Left ventricle myocardium inferior (tissue), 1 donor: ENCODE results near the gene ZNF469. TPM values are rescaled to one million over a fixed set of nuclear protein-coding genes. Genes with fewer than 3 reads are reported as not detected.

ENCODE experiments used
- DNase-seq: peaks from one replicate; pipeline ENCODE4 v3.0.0-alpha.2; 2020
- H3K27ac ChIP-seq: fragments of 200-600 bp; replicated peaks from 2 replicates; pipeline ENCODE4 v1.8.0; 2021
- H3K27me3 ChIP-seq: fragments of 200-600 bp; 2 replicates; pipeline ENCODE4 v1.8.0; 2021; ENCODE audit warnings: low read depth
- H3K36me3 ChIP-seq: fragments of 200-600 bp; 2 replicates; pipeline ENCODE4 v1.8.0; 2021
- H3K4me1 ChIP-seq: fragments of 200-600 bp; 2 replicates; pipeline ENCODE4 v1.8.0; 2021
- H3K4me3 ChIP-seq: fragments of 200-600 bp; 2 replicates; pipeline ENCODE4 v1.8.0; 2021; ENCODE audit warnings: mild to moderate bottlenecking, moderate library complexity
- H3K9me3 ChIP-seq: fragments of 200-600 bp; replicated peaks from 2 replicates; pipeline ENCODE4 v1.8.0; 2021
- CTCF ChIP-seq: fragments of 200-600 bp; IDR thresholded peaks from 2 replicates; pipeline ENCODE4 v1.8.0; 2021; ENCODE audit warnings: antibody characterized with exemption, mild to moderate bottlenecking, borderline replicate concordance
- intact Hi-C: fragments of 100-400 bp; cut with micrococcal nuclease; formaldehyde crosslinking; loops from one replicate; pipeline ENCODE4 v1.11.0; 2022
- total RNA-seq: library from RNA; stranded (reverse); fragmentation: NEBNext Ultra II Directional; extraction: Animal tissue kit (Norgen Biotek cat#: 25700); gene quantifications from one replicate; pipeline ENCODE4 v1.2.1, GENCODE V29; 2021
- donor health status: DM: no; HTN: yes; CAD: no; lungs with severe emphysema.

ZNF469 gene
- total RNA-seq, 1 donor from 2014 or later, result 0.74 TPM

- DNase-seq, result no peak
- intact Hi-C loops, result no loop called here
These were observed 33.4 kb upstream of the ZNF469 start for GRCh38 chr16:88349153-88349902.

GRCh38 chr16:88349903-88350900 is 32.6 kb upstream of the ZNF469 start:
- H3K27ac ChIP-seq, result no peak overlapping the region
- H3K4me1 ChIP-seq, result no peaks in the 10 kb centered on the region
- H3K9me3 ChIP-seq, result no peaks in the 10 kb centered on the region
- no peaks in the 10 kb centered on the region for H3K36me3 ChIP-seq
- TF ChIP-seq CTCF, result no peak
- peaks cover 13% of the 10 kb centered on the region for H3K27me3 ChIP-seq
- H3K4me3 ChIP-seq, result no peak overlapping the region
- peak; percentile 10 for DNase-seq
- intact Hi-C loops, result no loop called here

More at GRCh38 chr16:88349153-88349902, 33.4 kb upstream of the ZNF469 start:
- H3K9me3 ChIP-seq, result no peaks in the 10 kb centered on the region
- no peak for TF ChIP-seq CTCF
- no peak overlapping the region for H3K4me3 ChIP-seq
- H3K27ac ChIP-seq, result no peak overlapping the region
- H3K27me3 ChIP-seq, result peaks cover 13% of the 10 kb centered on the region
- H3K4me1 ChIP-seq, result no peaks in the 10 kb centered on the region
- no peaks in the 10 kb centered on the region for H3K36me3 ChIP-seq

- peaks cover 13% of the 10 kb centered on the region for H3K27me3 ChIP-seq
- TF ChIP-seq CTCF, result no peak
- no peak for DNase-seq
- no peak overlapping the region for H3K4me3 ChIP-seq
- no peaks in the 10 kb centered on the region for H3K9me3 ChIP-seq
- no peak overlapping the region for H3K27ac ChIP-seq
- H3K4me1 ChIP-seq, result no peaks in the 10 kb centered on the region
- intact Hi-C loops, result no loop called here
- no peaks in the 10 kb centered on the region for H3K36me3 ChIP-seq
These were observed 31.8 kb upstream of the ZNF469 start for GRCh38 chr16:88350922-88351321.

- Histone ChIP-seq H3K9me3 (no peaks in the 10 kb centered on the region), H3K27ac (no peak overlapping the region), H3K4me1 (no peaks in the 10 kb centered on the region), H3K27me3 (peaks cover 13% of the 10 kb centered on the region), H3K36me3 (no peaks in the 10 kb centered on the region), H3K4me3 (no peak overlapping the region)
- no peak for TF ChIP-seq CTCF
- intact Hi-C loops, result no loop called here
- DNase-seq, result peak; percentile 10
These were observed 31.2 kb upstream of the ZNF469 start for GRCh38 chr16:88351491-88352101.
